ENCODE data around the gene IL17RC.

DNA sequence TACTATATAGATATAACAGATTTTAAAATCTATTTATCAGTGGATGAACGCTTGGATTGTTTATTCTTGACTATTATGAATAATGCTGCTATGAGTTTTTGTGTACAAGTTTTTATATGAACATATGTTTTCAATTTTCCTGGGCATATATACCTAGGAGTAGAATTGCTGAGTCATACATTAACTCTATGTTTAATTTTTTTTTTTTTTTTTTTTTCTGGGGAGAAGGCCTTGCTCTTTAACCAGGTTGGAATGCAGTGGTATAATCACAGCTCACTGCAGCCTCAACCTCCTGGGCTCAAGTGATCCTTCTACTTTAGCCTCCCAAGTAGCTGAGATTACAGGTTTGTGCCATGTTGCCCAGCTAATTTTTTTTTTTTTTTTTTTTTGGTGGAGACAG lies 45.9 kb upstream of the IL17RC start:
- TF ChIP-seq, protein P1, sequence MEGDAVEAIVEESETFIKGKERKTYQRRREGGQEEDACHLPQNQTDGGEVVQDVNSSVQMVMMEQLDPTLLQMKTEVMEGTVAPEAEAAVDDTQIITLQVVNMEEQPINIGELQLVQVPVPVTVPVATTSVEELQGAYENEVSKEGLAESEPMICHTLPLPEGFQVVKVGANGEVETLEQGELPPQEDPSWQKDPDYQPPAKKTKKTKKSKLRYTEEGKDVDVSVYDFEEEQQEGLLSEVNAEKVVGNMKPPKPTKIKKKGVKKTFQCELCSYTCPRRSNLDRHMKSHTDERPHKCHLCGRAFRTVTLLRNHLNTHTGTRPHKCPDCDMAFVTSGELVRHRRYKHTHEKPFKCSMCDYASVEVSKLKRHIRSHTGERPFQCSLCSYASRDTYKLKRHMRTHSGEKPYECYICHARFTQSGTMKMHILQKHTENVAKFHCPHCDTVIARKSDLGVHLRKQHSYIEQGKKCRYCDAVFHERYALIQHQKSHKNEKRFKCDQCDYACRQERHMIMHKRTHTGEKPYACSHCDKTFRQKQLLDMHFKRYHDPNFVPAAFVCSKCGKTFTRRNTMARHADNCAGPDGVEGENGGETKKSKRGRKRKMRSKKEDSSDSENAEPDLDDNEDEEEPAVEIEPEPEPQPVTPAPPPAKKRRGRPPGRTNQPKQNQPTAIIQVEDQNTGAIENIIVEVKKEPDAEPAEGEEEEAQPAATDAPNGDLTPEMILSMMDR (IDR thresholded peaks at IDR 0.05; ENCODE audit: low read depth, low read length): no peak
- no peak for TF ChIP-seq EZH2phosphoT487 (IDR thresholded peaks at IDR 0.05; ENCODE audit: low read depth)
